ENCODE data around the gene EME1.
A peak's percentile ranks its signal among the peaks of the same experiment; 100 is the strongest.
"Not testable (repeated sequence)": the region's sequence is repeated elsewhere in the genome, so short reads cannot be mapped to it uniquely, and the experiment has no call there.

EME1 gene

DNA sequence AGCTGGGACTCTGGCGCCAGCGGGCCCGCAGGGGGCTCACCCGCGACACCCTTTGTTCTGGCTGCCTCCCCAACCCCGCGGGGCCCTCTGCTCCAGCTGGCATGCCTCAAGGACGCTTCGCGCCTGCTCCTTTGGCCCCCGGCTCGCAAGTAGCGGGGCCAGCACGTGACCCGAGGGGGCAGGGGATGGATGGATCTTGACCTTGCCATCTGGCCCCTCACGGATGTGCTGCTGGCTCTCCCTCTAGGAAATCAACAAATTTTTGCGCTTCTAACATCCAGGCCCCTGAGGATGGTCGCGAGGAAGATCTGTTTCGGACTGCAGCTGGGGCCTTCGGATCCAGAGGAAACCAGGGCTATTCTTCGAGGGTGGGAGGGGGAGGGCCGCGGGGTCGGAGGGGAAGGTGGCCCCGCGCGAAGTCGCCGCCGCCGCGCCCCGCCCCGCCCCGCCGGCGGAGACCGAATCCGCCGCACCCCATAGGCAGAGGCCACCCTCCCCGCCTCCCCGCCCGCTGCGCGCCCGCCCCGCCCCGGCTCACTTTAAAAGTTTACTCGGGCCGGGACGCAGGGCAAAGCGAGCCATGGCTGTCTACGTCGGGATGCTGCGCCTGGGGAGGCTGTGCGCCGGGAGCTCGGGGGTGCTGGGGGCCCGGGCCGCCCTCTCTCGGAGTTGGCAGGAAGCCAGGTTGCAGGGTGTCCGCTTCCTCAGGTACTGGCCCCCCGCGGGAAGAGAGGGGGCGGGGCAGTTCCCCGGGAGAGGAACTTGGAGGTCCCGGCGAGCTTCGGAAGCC, 52.8 kb downstream of the EME1 start, which contains the start of gene ACSF2:
Gene ACSF2 (plus strand): TSS at position 537 of the 790 bp plus-strand sequence. CDS start 44 bp downstream, at position 581.
- TF ChIP-seq, protein P1, sequence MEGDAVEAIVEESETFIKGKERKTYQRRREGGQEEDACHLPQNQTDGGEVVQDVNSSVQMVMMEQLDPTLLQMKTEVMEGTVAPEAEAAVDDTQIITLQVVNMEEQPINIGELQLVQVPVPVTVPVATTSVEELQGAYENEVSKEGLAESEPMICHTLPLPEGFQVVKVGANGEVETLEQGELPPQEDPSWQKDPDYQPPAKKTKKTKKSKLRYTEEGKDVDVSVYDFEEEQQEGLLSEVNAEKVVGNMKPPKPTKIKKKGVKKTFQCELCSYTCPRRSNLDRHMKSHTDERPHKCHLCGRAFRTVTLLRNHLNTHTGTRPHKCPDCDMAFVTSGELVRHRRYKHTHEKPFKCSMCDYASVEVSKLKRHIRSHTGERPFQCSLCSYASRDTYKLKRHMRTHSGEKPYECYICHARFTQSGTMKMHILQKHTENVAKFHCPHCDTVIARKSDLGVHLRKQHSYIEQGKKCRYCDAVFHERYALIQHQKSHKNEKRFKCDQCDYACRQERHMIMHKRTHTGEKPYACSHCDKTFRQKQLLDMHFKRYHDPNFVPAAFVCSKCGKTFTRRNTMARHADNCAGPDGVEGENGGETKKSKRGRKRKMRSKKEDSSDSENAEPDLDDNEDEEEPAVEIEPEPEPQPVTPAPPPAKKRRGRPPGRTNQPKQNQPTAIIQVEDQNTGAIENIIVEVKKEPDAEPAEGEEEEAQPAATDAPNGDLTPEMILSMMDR (IDR thresholded peaks at IDR 0.05; ENCODE audit: low read depth, low read length, missing control alignments): no peak
- DNase-seq (ENCODE audit: extremely low read depth, low read depth): no peak
- H3K4me3 ChIP-seq (replicated peaks; ENCODE audit: low read depth, low read length): peak within 1 kb of the TSS; percentile 49

DNA sequence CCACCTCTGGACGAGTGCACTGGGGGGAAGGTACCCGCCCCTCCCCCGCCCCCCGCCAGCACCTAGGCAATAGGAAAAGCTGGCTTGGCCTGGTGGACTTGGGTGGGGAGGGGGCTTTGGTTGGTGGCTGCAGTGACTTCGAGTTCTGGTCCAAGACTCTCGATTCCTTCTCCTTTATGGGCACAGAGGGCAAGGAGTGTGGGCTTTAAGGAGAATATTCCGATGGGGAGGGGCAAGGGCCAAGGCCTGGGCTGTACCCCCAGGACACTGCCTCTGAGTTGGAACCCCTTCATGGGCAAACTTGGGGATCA, 53.4 kb downstream of the EME1 start:
- no peak for DNase-seq (ENCODE audit: extremely low read depth, low read depth)
- H3K4me3 ChIP-seq (replicated peaks; ENCODE audit: low read depth, low read length): peak overlapping the region; percentile 49
- TF ChIP-seq, protein P1 (IDR thresholded peaks at IDR 0.05; ENCODE audit: low read depth, low read length, missing control alignments): no peak

DNA sequence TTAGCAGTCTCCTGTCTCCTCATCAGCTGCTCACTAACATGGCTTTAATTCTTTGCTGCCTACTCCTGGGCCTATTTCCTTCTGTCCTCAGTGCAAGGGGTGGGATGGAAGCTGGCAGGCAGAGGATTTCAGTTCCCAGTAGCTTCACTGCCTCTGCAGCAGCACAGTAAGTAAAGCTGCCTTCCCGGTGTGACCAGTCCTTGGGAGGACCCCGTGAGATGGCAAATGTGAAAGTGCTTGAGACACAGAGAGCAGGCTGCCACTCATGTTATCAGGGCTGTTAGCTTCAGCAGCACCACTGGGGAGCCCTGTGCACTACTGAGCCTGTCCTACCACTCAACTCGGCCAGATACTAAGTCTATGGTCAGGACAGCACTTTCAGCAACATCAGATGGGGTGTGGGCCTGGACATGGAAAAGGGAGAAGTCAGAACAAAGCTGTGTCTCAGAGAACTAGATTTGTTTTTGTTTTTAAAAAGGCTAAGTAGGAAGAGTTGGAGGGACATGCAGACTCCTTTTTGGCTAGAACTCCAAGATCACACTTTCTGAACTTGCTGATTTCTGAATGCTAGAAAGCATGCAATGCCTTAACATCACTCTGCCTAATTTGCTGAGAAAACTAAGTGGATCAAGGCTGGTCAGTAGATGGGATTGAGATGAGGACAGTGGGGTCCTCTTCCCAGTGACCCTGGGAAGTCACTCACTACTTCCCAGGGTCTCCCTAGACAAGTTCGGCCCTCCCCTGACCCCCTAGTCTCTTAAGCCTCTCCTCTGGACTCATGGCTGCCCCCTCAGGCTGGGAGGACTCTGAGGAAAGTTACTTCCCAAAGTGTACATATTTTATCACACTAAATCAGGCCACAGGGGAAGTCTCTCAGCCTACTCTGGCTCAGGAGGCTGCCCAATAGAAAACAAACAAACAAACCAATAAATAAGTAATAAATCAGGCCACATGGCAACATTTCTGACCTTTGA, 54.1 kb downstream of the EME1 start:
- DNase-seq (ENCODE audit: extremely low read depth, low read depth): no peak
- TF ChIP-seq, protein P1 (IDR thresholded peaks at IDR 0.05; ENCODE audit: low read depth, low read length, missing control alignments): no peak
- peak overlapping the region; percentile 49 for H3K4me3 ChIP-seq (replicated peaks; ENCODE audit: low read depth, low read length)

DNA sequence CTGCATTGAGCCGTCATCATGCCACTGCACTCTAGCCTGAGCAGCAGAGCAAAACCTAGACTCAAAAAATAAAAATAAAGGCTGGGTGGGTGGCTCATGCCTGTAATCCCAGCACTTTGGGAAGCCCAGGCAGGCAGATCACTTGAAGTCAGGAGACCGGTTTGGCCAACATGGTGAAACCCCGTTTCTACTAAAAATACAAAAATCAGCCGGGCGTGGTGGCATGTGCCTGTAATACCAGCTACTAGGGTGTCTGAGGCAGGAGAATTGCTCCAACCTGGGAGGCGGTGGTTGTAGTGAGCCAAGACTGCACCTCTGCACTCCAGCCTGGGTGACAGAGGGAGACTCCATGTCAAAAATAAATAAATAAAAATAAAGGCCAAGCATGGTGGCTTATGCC, 55.1 kb downstream of the EME1 start:
- H3K4me3 ChIP-seq (replicated peaks; ENCODE audit: low read depth, low read length); DNase-seq (ENCODE audit: extremely low read depth, low read depth): not testable (repeated sequence)

DNA sequence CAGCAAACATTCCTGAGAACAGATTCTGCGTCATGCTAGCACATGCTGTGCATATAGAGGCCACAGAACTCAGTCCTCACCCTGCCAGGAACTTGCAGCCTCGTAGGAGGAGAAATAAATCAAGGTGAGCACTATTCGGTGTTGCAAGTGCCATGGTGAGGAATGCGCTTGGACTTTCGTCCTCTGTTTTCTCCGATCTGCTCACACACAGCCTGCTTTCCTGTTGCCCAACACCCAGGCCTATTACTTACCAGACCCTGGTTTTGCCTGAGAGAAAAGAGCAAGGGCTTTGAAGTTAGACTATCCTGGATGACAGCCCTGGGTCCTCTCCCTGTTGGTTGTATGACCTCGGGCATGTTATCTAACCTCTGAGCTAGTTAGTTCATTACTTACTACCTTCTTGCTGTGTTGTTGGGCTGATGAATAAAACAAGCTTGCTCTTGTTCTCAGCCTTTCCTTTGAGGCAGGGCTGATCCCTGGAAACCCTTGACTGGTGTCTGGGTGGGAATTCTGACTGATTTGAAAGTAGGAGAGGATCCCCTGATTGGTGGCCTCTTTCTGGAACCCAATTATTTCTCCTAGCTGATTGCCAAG, 55.9 kb downstream of the EME1 start:
- TF ChIP-seq, protein P1 (IDR thresholded peaks at IDR 0.05; ENCODE audit: low read depth, low read length, missing control alignments): no peak
- no peak for DNase-seq (ENCODE audit: extremely low read depth, low read depth)
- H3K4me3 ChIP-seq (replicated peaks; ENCODE audit: low read depth, low read length): no peak overlapping the region

- TF ChIP-seq, protein P1 (IDR thresholded peaks at IDR 0.05; ENCODE audit: low read depth, low read length, missing control alignments): no peak
- no peak overlapping the region for H3K4me3 ChIP-seq (replicated peaks; ENCODE audit: low read depth, low read length)
- no peak for DNase-seq (ENCODE audit: extremely low read depth, low read depth)
Observed at GRCh38 chr17:50429793-50430192, 56.8 kb downstream of the EME1 start.

All from HFF-Myc (cell line).